Subcutaneous adipose tissue (tissue), 4 donors: ENCODE results near the gene L3HYPDH. TPM values are rescaled to one million over a fixed set of nuclear protein-coding genes. Genes with fewer than 3 reads are reported as not detected.

ENCODE experiments used
- total RNA-seq, 4 donors: library from RNA; depleted of rRNA; stranded (reverse); fragments of >200 nt; gene quantifications; one replicate each; pipeline ENCODE4 v1.1.0, GENCODE V29; 2016
- TF ChIP-seq, protein P1 (sequence below): fragments of 450-650 bp; IDR thresholded peaks from one replicate; pipeline ENCODE4 v1.5.1; 2016; ENCODE audit warnings: low read depth, mild to moderate bottlenecking, control low read depth, antibody characterized with exemption, moderate library complexity

Gene L3HYPDH
- total RNA-seq, 4 donors from 2014 or later: 87.2 to 134 (median 115) TPM

DNA sequence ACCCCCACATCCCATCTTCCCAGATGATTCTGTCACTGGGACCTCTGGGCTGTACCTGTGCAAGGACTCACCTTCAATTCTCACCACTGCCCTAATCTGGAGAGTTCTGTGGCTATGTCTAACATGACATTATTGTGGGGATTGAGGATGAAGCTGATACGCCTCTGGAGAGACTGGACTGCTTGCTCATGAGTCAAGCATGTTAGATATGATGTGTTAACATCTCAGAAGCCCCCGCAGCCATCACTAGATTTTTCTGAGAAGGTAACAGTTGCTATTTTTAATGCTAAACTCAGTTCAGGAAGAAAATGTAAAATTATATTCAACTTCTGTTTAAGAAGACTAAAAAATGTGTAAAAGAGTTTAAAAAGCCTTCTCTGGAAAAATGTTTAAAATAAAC is 25.8 kb upstream of the L3HYPDH start:
- TF ChIP-seq, protein P1, sequence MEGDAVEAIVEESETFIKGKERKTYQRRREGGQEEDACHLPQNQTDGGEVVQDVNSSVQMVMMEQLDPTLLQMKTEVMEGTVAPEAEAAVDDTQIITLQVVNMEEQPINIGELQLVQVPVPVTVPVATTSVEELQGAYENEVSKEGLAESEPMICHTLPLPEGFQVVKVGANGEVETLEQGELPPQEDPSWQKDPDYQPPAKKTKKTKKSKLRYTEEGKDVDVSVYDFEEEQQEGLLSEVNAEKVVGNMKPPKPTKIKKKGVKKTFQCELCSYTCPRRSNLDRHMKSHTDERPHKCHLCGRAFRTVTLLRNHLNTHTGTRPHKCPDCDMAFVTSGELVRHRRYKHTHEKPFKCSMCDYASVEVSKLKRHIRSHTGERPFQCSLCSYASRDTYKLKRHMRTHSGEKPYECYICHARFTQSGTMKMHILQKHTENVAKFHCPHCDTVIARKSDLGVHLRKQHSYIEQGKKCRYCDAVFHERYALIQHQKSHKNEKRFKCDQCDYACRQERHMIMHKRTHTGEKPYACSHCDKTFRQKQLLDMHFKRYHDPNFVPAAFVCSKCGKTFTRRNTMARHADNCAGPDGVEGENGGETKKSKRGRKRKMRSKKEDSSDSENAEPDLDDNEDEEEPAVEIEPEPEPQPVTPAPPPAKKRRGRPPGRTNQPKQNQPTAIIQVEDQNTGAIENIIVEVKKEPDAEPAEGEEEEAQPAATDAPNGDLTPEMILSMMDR: no peak

DNA sequence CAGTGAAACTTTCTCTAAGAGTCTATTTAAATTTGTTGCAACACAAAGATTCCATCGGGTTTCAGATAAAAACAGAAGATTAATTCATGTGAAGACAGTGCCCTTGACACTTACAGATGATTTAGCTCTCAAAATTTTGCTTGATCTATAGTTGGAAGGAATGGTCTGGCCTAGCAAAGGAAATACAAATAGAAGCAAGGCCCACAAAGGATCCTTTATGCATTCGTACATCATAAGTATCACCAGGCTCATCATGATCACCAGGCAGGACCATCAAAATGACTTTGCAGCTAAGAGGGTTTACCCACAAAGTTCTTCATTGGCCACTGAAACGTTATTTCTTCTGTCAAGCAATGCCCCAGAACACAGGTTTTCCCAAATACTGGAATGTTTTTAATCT is 24.9 kb upstream of the L3HYPDH start:
- TF ChIP-seq, protein P1: no peak

DNA sequence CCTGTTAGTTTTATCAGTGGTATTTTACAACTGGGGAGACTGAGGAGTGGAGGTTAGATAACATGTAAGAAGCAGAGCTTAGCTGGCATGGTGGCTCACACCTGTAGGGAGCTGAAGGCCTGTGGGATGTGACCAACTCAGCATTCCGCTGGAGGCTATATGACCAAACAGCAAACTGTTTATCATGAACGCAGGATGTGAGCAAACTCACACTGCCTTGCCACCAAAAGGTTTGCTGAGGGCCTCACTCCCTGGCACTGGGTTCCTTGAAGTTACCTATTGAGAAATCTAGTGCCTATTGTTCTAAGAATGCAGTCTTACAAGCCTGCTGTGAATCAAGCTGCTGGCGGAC is 23.5 kb upstream of the L3HYPDH start:
- TF ChIP-seq, protein P1: no peak

DNA sequence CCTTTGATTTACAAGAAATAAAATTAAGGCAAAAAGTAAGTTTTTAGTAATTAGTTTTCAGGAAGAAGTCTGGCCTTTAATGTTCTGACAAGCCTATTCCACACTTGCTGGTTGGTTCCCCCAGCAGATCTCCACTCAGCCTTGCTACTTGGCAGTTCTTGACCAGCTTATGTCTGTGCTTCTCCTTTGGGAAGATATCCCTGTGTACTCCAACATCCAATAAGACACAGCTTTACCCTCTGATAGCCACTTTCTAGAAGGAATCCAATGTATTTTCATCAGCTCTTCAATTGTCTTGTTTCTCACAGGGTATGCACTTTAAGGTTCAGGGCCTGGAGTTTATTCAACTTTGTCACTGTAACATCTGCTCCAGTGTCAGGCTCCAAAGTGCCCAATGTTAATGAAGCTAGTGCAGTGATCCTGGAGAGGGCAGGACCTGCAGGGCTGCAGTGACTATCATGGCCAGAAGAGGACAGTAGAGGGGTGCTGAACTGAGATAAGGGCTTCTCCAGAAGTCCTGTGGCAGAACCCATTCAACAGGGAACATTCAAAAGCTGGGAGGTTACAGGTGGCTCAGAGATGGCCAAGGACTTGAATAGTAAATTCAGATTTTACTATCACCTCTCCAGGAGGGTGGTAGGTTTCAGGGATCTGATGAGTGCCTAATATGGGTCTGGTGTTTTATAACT is 23.0 kb upstream of the L3HYPDH start:
- TF ChIP-seq, protein P1: no peak

DNA sequence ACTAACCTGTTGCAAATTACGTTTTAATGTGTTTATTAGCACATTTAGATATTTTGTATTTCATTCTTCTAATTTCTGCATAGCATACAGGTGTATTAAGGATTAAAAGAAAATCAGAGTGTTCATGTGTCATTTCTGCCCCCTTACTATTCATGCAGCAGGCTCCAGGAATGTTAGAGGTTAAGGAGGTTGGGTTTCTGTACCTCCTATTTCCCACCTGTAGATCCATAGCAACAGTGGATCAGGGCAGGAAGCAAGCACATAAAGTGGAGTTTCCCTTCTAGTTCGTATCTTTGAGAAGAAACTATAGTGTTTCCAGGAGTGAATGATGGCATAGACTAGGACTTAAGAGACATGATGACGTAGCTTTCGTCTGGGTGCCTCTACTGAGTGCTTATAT is 19.0 kb upstream of the L3HYPDH start:
- TF ChIP-seq, protein P1: no peak

DNA sequence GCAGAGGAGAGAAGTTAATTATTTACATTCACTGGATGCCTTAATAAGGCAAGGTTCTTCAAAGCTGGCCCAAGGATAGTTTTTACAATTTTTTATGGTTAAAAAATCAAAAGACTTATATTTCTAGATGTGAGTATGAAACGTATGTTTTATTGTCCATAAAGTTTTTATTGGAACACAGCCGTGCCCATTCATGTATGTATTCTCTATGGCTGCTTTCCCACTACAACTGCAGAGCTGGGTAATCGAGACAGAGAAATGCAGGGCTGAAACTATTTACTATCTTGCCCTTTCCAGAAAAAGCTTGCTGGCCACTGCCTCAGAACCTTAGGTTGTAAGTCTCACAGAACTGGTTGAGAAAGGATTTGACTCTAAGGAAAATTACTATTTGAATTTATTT is 16.5 kb upstream of the L3HYPDH start:
- TF ChIP-seq, protein P1: no peak

DNA sequence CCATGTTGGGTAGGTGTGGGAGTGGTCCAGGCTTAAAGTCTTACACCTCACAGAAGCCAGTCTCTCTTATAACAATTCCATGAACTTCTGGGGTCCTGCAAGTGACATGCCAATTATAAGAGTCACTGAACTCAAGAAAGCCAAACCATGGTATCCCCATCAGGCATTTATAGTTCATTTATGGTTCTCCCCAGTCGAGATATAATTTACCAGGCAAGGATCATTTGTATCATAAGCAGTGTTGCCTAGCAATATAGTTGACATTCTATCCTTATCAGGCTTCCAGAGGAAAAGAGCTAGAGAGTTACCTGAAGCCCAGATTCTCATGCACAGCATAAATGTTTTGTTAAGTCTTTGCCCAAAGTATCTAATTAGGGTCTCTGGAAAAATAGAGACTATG is 8.2 kb upstream of the L3HYPDH start:
- TF ChIP-seq, protein P1: no peak
